IMR-90 (cell line): Measurements from ENCODE around the gene MYH10. TPM values are rescaled to one million over a fixed set of nuclear protein-coding genes. Genes with fewer than 3 reads are reported as not detected.

Experiments used
- ATAC-seq: fragments of 200-7000 bp; cut with Tn5 transposase; 2 replicates; pipeline ENCODE4 v1.9.1; 2020; ENCODE audit warnings: low read depth, mild to moderate bottlenecking, moderate library complexity
- BruUV-seq: library from RNA; stranded (reverse); fragments of 400-500 nt; replicated peaks from 2 replicates; lab custom pipeline; 2021; lab: Mats Ljungman, UMichigan
- CTCF ChIA-PET: fragments of 300-600 bp; formaldehyde crosslinking; extraction: SDS; loops from one replicate; lab custom pipeline; 2021; ENCODE audit warnings: antibody characterized with exemption; lab: Yijun Ruan, JAX
- POLR2A ChIA-PET: fragments of 300-600 bp; sonication (Branson Sonifier 250); formaldehyde crosslinking; loops from one replicate; lab custom pipeline; 2022; ENCODE audit warnings: antibody characterized with exemption; ENCODE audit not compliant: unreplicated experiment; lab: Charles Lee
- DNase-seq: peaks from one replicate; pipeline ENCODE4 v3.0.0; 2013
- H2AFZ ChIP-seq: replicated peaks from 2 replicates; pipeline ENCODE3; 2013; ENCODE audit warnings: low read length, mild to moderate bottlenecking; ENCODE audit not compliant: poor library complexity
- H2AK5ac ChIP-seq: 2 replicates; pipeline ENCODE4 v1.6.1; 2013; ENCODE audit warnings: low read depth, low read length, inconsistent platforms
- H2AK9ac ChIP-seq: replicated peaks from 2 replicates; pipeline ENCODE3; 2013; ENCODE audit warnings: mild to moderate bottlenecking, low read depth, low read length, moderate library complexity; ENCODE audit not compliant: poor library complexity
- H2BK120ac ChIP-seq: 2 replicates; pipeline ENCODE4 v1.6.1; 2013; ENCODE audit warnings: low read depth, low read length, inconsistent platforms
- H2BK15ac ChIP-seq: 3 replicates; pipeline ENCODE4 v1.6.1; 2013; ENCODE audit warnings: low read depth, low read length, inconsistent platforms
- H2BK20ac ChIP-seq: 2 replicates; pipeline ENCODE4 v1.6.1; 2013; ENCODE audit warnings: low read depth, mild to moderate bottlenecking, inconsistent platforms, low read length, moderate library complexity
- H2BK5ac ChIP-seq: 2 replicates; pipeline ENCODE4 v1.6.1; 2013; ENCODE audit warnings: mild to moderate bottlenecking, low read depth, low read length, inconsistent platforms; ENCODE audit not compliant: poor library complexity, severe bottlenecking
- H3K14ac ChIP-seq: replicated peaks from 2 replicates; pipeline ENCODE4 v1.6.1; 2013; ENCODE audit warnings: low read depth, low read length, inconsistent platforms
- H3K18ac ChIP-seq: 2 replicates; pipeline ENCODE4 v1.6.1; 2013; ENCODE audit warnings: low read depth, low read length, control low read depth
- H3K23ac ChIP-seq: 2 replicates; pipeline ENCODE4 v1.6.1; 2013; ENCODE audit warnings: low read depth, low read length, inconsistent platforms
- H3K27ac ChIP-seq: 2 replicates; pipeline ENCODE4 v1.5.1; 2013; ENCODE audit warnings: mild to moderate bottlenecking, control low read depth, low read length; ENCODE audit not compliant: insufficient read depth
- H3K27me3 ChIP-seq: 2 replicates; pipeline ENCODE4 v1.6.1; 2013; ENCODE audit warnings: low read length; ENCODE audit not compliant: control insufficient read depth, insufficient read depth
- H3K36me3 ChIP-seq: 2 replicates; pipeline ENCODE4 v1.6.1; 2013; ENCODE audit warnings: low read length, mixed read lengths; ENCODE audit not compliant: control insufficient read depth, insufficient read depth
- H3K4ac ChIP-seq: 2 replicates; pipeline ENCODE4 v1.6.1; 2013; ENCODE audit warnings: low read depth, low read length, inconsistent platforms
- H3K4me1 ChIP-seq: 2 replicates; pipeline ENCODE4 v1.6.1; 2013; ENCODE audit warnings: low read length, mixed read lengths; ENCODE audit not compliant: control insufficient read depth, insufficient read depth
- H3K4me2 ChIP-seq: 2 replicates; pipeline ENCODE4 v1.6.1; 2013; ENCODE audit warnings: low read depth, mild to moderate bottlenecking, control low read depth, low read length, moderate library complexity
- H3K4me3 ChIP-seq: 2 replicates; pipeline ENCODE4 v1.5.1; 2013; ENCODE audit warnings: low read depth, mild to moderate bottlenecking, control low read depth, low read length, moderate library complexity; ENCODE audit not compliant: insufficient read depth
- H3K56ac ChIP-seq: 2 replicates; pipeline ENCODE4 v1.6.1; 2013; ENCODE audit warnings: low read length, inconsistent platforms; ENCODE audit not compliant: insufficient read depth; ENCODE audit errors: extremely low read depth
- H3K79me1 ChIP-seq, 2 experiments: 2 replicates each; pipeline ENCODE4 v1.6.1; 2013; ENCODE audit warnings: low read length in 2 of 2, inconsistent platforms in 1 of 2, low read depth in 1 of 2
- H3K9ac ChIP-seq: 2 replicates; pipeline ENCODE4 v1.6.1; 2013; ENCODE audit warnings: low read depth, low read length, control low read depth
- H3K9me1 ChIP-seq: 2 replicates; pipeline ENCODE4 v1.6.1; 2013; ENCODE audit warnings: low read length, inconsistent platforms; ENCODE audit not compliant: insufficient read depth
- H3K9me3 ChIP-seq: 2 replicates; pipeline ENCODE4 v1.6.1; 2013; ENCODE audit warnings: low read length; ENCODE audit not compliant: control insufficient read depth, insufficient read depth
- H4K20me1 ChIP-seq: 2 replicates; pipeline ENCODE4 v1.6.1; 2013; ENCODE audit warnings: low read length, inconsistent platforms; ENCODE audit not compliant: insufficient read depth
- H4K5ac ChIP-seq: 2 replicates; pipeline ENCODE4 v1.6.1; 2013; ENCODE audit warnings: mild to moderate bottlenecking, low read depth, low read length, control low read depth
- H4K8ac ChIP-seq, 2 experiments: 2 replicates each; pipeline ENCODE4 v1.6.1; 2013; ENCODE audit warnings: low read depth in 2 of 2, low read length in 2 of 2, control low read depth in 1 of 2, inconsistent platforms in 1 of 2
- H4K91ac ChIP-seq: 2 replicates; pipeline ENCODE4 v1.6.1; 2013; ENCODE audit warnings: low read depth, low read length, inconsistent platforms; ENCODE audit not compliant: insufficient read depth
- BHLHE40 ChIP-seq: fragments of 150-350 bp; IDR thresholded peaks from 2 replicates; pipeline ENCODE4 v1.6.1; 2016; ENCODE audit warnings: mild to moderate bottlenecking, low read depth, low read length
- CHD1 ChIP-seq: IDR thresholded peaks from 2 replicates; pipeline ENCODE4 v1.6.1; 2012; ENCODE audit warnings: low read depth, low read length, improper control_type of control experiment
- MAZ ChIP-seq: IDR thresholded peaks from 2 replicates; pipeline ENCODE4 v1.6.1; 2012; ENCODE audit warnings: low read depth, mild to moderate bottlenecking, low read length, improper control_type of control experiment, moderate library complexity, borderline replicate concordance
- NFE2L2 ChIP-seq: fragments of 150-350 bp; IDR thresholded peaks from 2 replicates; pipeline ENCODE4 v1.6.1; 2016; ENCODE audit warnings: low read depth, mild to moderate bottlenecking, low read length
- RAD21 ChIP-seq: IDR thresholded peaks from 2 replicates; pipeline ENCODE4 v1.6.1; 2012; ENCODE audit warnings: low read length, improper control_type of control experiment
- WGBS, 2 experiments: methylation state at CpG; one replicate each; pipeline versions ENCODE4 v1.1.5 to v1.1.7; 2013; ENCODE audit warnings: missing lambda C conversion rate in 2 of 2; ENCODE audit not compliant: insufficient read length in 1 of 2; ENCODE audit errors: extremely low coverage in 2 of 2; 5-methylcytosine and 5-hydroxymethylcytosine counted together
- dilution Hi-C: fragments of 300-500 bp; cut with HindIII; formaldehyde crosslinking; loops from one replicate; pipeline ENCODE4 v1.14.3; 2018; ENCODE audit warnings: low sequenced_read_pairs; ENCODE audit not compliant: unreplicated experiment
- in situ Hi-C: fragments of 300-500 bp; cut with MboI; formaldehyde crosslinking; loops from 3 replicates; pipeline ENCODE4 v1.14.3; 2019; ENCODE audit warnings: low sequenced_read_pairs, inconsistent platforms, mixed read lengths
- intact Hi-C: fragments of 100-400 bp; cut with micrococcal nuclease; formaldehyde crosslinking; loops from 2 replicates; pipeline ENCODE4 v1.10.0; 2022
- polyA plus RNA-seq, 3 experiments: library from polyadenylated mRNA; depleted of rRNA; stranded (reverse); fragments of >200 nt; gene quantifications; 2 replicates each; pipeline ENCODE4 v1.2.3, GENCODE V29; 2012; ENCODE audit warnings: low replicate concordance in 1 of 3
- total RNA-seq: library from RNA; depleted of rRNA; stranded (reverse); fragments of >200 nt; gene quantifications from 2 replicates; pipeline ENCODE4 v1.2.3, GENCODE V29; 2012
- TF ChIP-seq, protein P1 (sequence below): conservative IDR thresholded peaks from 2 replicates; pipeline ENCODE4 v1.5.1; 2012; ENCODE audit warnings: mild to moderate bottlenecking, low read depth, low read length, improper control_type of control experiment

The MYH10 gene
- total and polyA plus RNA-seq, 2 of the 4 experiments (the other 2 are of a cell fraction), result 71.2 to 95.2 TPM

DNA sequence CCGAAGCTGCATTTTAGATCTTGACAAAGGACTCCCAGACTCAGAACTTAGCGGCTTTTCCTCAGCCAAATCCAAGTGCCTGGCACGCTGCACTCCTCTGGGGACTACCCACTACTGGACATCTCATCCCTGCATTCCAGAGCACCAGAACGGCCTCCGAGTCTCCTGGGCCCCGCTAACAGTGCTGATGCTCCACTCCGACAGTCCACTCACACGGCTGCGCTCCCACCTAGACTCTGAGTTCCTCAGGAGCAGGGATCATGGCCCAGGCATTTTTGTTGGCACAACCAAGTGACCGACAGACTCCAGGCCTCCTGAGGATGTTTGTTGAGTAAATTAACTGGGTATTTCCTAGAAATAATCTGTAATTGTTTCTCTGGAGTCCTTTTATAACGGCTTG lies 115.7 kb downstream of the MYH10 start:
- no peak overlapping the region for H3K4me3 ChIP-seq
- BruUV-seq, result no TSS peak
- CTCF ChIA-PET, result no interaction called here
- H3K9ac ChIP-seq, result no peak overlapping the region
- no peak overlapping the region for H3K27ac ChIP-seq
- no peak overlapping the region for H2AK5ac ChIP-seq
- in situ Hi-C loops (no loop called here), dilution Hi-C loops (no loop called here), intact Hi-C loops (no loop called here)
- no peak for TF ChIP-seq BHLHE40
- no peak for TF ChIP-seq MAZ
- TF ChIP-seq RAD21, result no peak
- TF ChIP-seq NFE2L2, result no peak
- TF ChIP-seq CHD1, result no peak
- TF ChIP-seq, protein P1, sequence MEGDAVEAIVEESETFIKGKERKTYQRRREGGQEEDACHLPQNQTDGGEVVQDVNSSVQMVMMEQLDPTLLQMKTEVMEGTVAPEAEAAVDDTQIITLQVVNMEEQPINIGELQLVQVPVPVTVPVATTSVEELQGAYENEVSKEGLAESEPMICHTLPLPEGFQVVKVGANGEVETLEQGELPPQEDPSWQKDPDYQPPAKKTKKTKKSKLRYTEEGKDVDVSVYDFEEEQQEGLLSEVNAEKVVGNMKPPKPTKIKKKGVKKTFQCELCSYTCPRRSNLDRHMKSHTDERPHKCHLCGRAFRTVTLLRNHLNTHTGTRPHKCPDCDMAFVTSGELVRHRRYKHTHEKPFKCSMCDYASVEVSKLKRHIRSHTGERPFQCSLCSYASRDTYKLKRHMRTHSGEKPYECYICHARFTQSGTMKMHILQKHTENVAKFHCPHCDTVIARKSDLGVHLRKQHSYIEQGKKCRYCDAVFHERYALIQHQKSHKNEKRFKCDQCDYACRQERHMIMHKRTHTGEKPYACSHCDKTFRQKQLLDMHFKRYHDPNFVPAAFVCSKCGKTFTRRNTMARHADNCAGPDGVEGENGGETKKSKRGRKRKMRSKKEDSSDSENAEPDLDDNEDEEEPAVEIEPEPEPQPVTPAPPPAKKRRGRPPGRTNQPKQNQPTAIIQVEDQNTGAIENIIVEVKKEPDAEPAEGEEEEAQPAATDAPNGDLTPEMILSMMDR, result no peak
- H4K91ac ChIP-seq, result no peak overlapping the region
- POLR2A ChIA-PET, result no interaction called here
- H3K4me2 ChIP-seq, result no peak overlapping the region
- H3K4me1 ChIP-seq, result no peaks in the 10 kb centered on the region
- no peak overlapping the region for H2BK20ac ChIP-seq
- no peak overlapping the region for H3K18ac ChIP-seq
- no peak overlapping the region for H2BK5ac ChIP-seq
- no peak overlapping the region for H4K5ac ChIP-seq
- no peak overlapping the region for H2AK9ac ChIP-seq
- H3K27me3 ChIP-seq, result no peaks in the 10 kb centered on the region
- H3K9me1 ChIP-seq, result no peaks in the 10 kb centered on the region
- H3K79me1 ChIP-seq, result no peaks in the 10 kb centered on the region
- H3K14ac ChIP-seq, result no peak overlapping the region
- no peak for DNase-seq
- H3K4ac ChIP-seq, result no peak overlapping the region
- H2AFZ ChIP-seq, result no peak overlapping the region
- H4K8ac ChIP-seq, result no peak overlapping the region
- no peaks in the 10 kb centered on the region for H4K20me1 ChIP-seq
- H3K36me3 ChIP-seq, result peaks cover 47% of the 10 kb centered on the region
- H3K9me3 ChIP-seq, result no peaks in the 10 kb centered on the region
- no peak overlapping the region for H3K56ac ChIP-seq
- WGBS, 2 experiments, result 100% methylated on average over 2 of the region's 11 CpGs; no CpG with 5 or more reads in 1 of the 2 experiments
- no peak overlapping the region for H2BK15ac ChIP-seq
- H2BK120ac ChIP-seq, result no peak overlapping the region
- no peak overlapping the region for H3K23ac ChIP-seq
- no peak for ATAC-seq
